Stimulated activated CD4-positive, alpha-beta T cell treated with anti-CD3 and anti-CD28 coated beads, Interleukin-12 subunit alpha, Interleukin-12 subunit beta, amount 100 ng/mL, for 24 hours (primary cell): ENCODE measurements around the gene CCDC34.

Experiments used
- DNase-seq, 2 experiments: peaks; one replicate each; pipeline ENCODE4 v3.0.0-alpha.2; 2020; ENCODE audit warnings: low read depth in 2 of 2

The CCDC34 gene

DNA sequence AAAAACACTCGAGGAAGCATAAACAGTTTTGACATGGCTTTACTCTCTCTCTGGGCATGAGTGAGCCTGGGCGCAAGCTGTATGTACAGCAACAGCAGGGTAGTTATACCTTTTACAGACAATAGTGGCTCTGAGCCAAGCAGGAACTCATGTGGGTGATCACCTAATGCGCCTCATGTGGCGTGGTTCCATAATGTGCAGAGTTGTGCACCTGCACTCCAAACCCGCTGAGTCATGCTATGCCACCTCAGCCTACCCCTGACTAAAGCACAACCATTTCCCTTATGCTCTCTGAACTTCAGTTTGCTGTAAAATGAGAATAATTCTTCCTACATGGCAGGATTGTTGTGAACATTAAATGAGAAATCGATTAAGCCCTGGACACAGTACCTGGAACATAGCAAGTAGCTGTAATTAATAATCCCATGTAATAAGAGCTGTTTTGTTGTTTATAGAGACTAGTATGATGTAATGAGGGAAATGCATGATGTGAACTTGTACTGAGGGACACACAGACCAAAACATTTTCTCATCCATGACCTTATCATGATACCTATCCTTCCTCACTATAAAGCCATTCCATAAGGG, 71.6 kb downstream of the CCDC34 start:
- DNase-seq = no peak

DNA sequence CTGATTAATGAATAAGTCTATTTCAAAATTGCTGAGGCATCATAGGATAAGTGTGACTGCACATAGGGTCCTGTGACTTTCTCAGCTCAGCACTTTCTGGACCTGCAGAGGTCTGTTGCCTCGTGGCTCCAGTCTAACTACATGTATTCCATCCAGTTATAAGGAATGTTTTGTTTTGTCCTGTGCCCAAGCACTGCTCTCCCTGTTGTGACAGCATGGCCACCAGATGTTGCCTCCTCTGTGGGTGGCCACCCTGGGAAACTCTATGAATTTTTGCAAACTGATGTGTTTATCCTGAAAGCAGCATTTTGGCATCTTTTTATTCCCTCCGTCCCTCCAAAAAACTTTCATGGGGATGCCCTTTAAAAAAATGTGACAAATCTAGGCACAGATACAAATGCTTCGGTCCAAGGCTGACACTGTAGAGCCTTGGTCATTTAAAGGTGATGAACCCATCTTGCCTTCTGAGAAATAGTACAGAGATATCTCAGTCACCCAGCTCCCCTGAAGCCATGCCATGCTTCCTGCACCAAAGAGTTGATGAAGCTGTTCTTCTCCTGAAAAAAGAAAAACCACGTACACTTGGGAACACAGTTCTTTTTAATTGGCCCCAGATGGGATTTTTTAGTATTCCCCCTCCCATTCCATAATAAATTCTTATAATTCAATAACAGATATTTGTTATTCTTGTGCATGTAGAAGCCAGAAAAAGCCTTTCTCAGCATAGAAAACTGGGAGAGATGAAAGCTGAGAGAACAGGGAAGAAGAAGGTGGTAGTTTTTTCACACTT, 72.6 kb downstream of the CCDC34 start:
- DNase-seq = no peak
